GM19240 (cell line): ENCODE results near the gene PLCZ1.
"Not testable (repeated sequence)": the region's sequence is repeated elsewhere in the genome, so short reads cannot be mapped to it uniquely, and the experiment has no call there.

Source experiments
- DNase-seq: peaks from one replicate; pipeline ENCODE4 v3.0.0; 2011; ENCODE audit warnings: low spot score; ENCODE audit not compliant: insufficient read length

PLCZ1 gene

DNA sequence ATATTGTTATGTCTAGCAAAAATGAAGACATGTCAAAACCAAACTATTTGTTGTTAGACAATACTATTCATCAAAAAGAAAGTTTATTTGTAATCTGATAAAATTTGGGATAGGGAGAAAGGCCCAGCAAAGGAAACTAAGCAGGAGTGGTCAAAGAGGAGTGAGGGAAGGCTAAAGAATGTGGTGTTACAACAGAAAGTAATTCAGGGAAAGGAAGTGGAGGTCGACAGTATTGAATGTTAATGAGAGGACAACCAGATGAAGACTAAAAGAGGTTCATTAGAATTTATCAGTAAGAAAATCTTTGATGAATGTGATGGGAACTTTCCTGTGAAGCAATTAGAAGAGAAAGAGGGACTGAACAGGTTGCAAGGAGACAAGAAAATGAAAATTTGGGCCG, 33.9 kb downstream of the PLCZ1 start:
- DNase-seq: no peak

- no peak for DNase-seq
These were observed 34.5 kb downstream of the PLCZ1 start for GRCh38 chr12:18703321-18703720.

- no peak for DNase-seq
These were observed 37.5 kb downstream of the PLCZ1 start for GRCh38 chr12:18700271-18700670.

- DNase-seq: no peak
These were observed 40.7 kb downstream of the PLCZ1 start for GRCh38 chr12:18696971-18697602.

- not testable (repeated sequence) for DNase-seq
These were observed 43.8 kb downstream of the PLCZ1 start for GRCh38 chr12:18693986-18694385.

DNA sequence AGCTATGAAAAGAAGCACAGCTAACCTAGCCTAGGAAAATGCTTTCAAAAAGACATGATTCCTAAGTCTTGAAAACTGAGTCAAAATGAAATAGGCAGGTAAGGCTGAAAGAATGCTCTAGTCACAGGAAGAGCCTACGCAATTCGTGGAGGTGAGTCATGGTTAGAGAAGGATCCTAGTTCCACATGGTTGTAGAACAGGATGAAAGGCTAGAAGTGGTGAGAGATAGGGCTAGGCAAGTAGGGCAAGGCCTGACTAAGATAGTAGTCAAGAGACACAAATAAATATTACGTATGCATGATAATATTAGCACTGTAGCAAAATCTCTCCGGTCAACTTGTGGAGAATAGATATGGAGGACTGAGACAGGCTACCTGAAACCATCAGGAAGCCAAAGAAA, 47.2 kb downstream of the PLCZ1 start:
- no peak for DNase-seq

GRCh38 chr12:18689771-18690170, 48.0 kb downstream of the PLCZ1 start:
- no peak for DNase-seq

DNA sequence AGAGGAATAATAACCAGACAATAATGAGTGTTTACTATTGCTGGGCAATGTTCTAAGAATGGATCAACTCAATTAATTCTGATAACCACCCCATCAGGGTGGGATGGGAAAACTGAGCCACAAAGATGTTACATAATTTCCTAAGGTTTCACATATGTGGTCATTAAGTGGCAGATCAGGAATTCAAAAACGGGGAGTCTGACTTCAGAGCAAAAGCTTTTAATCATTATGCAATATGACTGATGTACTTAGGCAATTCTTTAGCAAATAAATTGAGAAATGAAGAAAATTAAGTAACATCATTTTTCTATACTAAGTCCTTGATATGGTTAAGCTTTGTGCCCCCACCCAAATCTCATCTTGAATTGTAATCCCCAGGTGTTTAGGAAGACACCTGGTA, 53.4 kb downstream of the PLCZ1 start:
- DNase-seq: no peak

DNA sequence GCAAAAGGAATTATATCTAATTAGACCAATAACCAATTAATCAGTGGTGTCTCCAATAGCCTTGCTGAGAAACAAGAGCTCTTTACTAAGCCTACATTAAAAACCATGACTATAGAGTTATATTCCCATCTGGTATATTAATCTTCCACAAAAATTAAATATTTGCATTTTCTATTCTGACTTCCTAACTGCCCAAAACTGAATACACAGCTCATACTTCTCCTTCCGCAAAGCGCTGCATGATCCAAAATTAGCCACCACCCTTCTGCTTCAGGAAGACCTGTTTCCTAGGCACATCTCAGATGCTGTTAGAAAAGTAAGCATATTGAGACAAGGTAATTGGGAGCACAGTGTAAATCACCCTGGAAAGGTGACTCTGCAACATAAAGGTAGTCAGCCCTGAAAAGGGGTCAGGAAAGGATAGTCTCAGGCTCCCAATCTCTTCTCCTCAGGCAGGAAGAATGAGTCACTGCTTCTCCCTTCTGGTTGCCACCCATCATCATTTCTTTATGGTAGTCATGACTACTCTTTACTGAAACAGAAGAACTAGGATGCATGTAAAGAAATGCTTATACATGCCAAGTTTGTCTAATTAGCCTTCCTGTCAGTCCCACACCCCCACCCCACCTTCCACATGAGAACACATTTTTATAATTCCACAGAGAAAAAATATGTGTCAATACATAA, 54.3 kb downstream of the PLCZ1 start:
- DNase-seq: no peak

- DNase-seq: no peak
These were observed 56.0 kb downstream of the PLCZ1 start for GRCh38 chr12:18681818-18682217.

GRCh38 chr12:18676996-18677588, 60.7 kb downstream of the PLCZ1 start:
- no peak for DNase-seq

DNA sequence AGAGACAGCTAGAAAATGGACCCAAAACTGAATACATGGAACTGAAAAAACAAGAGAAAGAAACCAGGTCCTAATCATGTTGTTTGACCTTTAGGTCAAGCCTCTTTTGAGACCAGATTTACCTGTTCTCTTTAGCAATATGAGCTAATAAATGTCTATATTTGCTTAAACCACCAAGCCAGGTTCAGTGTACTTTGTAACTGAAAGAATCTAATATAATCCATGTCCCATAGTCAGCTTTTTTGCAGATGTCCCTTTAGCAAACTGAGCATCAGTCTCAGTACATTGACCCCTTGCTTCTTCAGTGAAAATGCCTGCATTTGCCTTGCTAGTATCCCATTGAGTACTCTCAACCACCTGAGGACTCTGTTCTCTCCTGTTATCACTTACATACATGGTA, 61.7 kb downstream of the PLCZ1 start:
- no peak for DNase-seq

- no peak for DNase-seq
These were observed 79.0 kb downstream of the PLCZ1 start for GRCh38 chr12:18658829-18659228.

DNA sequence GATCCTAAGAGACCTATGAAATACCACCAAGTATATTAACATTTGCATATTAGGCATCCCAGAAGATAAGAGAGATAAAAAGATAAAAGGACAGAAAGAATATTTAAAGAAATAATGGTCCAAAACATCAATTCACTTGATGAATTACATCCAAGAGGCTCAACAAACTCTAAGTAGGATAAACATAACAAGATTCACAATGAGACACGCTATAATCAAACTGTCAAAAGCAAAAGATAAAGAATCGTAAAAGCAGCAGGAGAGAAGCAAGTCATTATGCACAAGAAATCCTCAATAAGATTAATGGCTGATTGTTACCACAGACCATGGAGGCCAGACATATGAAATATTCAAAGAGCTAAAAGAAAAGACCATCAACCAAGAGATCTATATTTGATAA, 79.6 kb downstream of the PLCZ1 start:
- no peak for DNase-seq

DNA sequence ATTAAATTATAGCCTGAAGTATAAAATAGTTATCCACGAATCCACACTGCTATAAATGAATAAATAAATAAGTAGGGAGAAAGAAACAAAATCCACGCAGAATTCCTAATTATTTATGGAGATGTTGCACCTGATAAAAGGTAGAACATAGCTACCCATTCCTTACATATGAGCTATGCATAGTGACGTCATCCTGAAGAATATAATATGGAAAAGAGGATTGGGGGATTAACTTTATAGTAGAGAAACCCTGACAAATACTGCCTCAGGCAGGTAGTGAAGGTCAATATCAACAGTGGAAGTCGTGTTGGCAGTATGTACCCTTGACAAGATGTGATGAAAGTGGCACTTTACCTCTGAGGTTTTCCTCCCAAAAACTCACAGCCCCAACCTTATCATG, 82.5 kb downstream of the PLCZ1 start:
- no peak for DNase-seq

DNA sequence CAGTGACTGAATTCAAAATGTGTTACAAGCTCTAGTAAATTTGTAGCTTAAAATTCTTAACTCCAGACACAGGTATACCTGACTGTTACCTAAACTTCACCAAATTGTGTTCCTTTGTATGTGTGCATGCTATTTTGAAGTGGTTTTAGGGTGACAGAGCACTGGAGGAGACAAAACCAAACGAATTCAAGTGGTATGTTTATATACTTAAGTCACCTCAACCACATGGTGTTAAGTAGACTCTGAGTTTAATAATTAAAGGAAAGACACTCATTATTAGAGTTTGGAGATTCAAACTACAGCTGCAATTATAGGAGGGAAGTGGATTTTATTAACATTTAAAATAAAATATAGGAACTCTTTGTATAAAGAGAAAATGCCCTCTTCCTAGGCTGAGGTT, 84.3 kb downstream of the PLCZ1 start:
- no peak for DNase-seq

DNA sequence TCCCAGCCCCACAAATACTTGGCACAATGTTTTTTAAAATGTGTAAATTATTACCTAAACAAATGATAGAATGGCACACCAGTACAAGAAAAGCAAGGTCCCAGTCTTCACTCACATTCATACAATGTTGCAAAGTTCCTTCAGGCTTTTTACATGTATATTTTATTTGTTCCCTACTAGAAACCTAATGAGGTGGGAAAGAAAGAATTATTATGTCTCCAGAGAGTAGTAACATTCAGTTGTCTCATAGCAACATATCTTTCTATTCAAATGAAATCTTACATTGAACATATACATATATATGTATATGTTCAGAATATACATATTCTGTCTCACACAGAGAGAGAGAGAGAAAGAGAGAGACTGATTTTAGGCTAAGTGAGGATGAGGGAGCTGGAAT, 85.2 kb downstream of the PLCZ1 start:
- no peak for DNase-seq

GRCh38 chr12:18651525-18651924, 86.3 kb downstream of the PLCZ1 start:
- DNase-seq: no peak

DNA sequence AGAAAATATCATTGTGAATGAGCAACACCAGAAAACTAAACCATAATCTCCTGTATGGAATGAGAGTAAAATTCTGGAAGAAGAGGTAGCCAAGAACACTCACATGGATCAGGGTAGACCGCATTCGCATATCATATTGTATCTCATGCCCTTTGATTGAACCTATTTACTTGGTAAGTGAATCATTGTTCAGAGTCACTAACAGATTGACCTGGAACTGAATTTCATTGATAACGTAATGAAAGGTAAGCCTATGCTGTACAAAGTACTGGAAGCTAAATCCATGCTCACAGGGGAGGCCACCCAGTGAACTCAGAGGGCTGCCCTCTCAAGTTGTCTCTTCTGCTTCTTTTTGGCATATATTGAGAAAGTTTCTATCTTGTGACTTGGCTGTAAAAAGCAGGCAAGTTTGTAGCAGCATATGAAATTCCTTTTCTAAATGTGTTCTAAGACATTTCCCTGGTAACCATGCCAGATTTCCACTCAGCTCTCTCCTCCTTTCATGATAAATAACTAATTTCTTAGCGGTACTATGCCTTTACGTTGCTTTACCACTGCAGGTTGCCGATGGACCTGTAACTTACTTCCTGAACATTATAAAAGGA, 91.4 kb downstream of the PLCZ1 start:
- DNase-seq: no peak

DNA sequence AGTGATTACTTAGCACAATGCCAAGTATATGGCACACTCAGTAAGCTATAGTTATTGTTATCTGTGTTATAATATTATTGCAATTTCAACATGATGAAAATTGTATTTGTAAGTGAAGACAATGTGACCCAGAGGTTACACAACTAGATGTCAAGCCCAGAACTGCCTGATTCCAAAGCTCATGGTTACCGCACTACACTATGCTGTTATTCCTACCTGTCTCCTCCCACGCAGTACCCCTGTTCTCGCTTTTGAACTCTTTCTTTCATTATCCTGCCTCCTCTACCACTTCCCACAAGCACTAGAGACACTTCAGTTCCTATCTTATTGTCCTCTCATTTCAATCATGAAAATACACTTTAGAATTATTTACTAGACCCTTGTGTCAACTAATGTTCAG, 93.2 kb downstream of the PLCZ1 start:
- DNase-seq: no peak

DNA sequence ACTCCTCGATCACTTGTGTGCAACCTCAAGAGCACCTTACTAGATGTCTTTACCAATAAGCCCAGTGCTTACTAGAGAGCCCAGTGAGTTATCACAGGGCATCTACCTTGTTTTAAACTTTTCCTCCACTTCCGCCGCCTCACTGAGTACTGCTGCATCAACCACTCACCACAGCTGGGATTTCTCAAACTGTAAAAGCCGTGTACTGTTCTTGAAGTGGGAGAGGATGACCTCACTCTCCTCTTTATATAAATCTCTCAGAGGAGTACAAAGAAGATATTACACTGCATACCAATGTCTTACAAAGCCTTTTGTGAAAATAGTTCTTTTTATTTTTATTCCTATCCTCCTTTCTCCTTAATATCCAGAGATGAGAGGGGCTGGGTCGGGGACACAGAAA, 94.1 kb downstream of the PLCZ1 start:
- no peak for DNase-seq

DNA sequence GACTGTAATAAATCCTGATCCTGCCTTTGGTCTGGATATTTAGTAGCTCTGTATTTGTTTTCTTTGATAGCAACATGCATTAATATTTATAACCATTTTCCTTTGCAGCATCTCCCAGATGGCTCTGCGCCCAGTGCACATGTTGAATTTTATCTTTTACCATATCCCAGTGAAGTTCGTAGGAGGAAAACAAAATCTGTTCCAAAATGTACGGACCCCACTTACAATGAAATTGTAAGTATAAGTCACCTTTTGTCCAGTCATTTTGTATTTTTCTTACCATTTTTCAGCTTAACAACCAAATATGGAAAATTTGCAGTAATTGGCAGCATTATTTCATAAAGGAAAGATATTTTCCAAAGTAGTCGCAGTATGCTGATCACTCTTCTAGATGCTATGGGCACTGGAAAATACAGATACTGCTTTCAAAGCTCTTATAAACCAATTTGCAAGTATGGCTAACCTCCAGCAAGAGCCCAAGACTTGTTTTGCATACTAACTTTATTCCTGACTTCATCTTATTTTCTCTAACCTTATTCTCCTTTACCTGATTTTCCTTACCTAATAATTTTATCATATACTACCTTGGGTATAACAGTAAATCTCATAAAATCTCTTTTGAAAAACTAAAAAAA, 97.4 kb downstream of the PLCZ1 start:
- DNase-seq: no peak
